ENCODE measurements around the gene ANKS1B. TPM values are rescaled to one million over a fixed set of nuclear protein-coding genes. Genes with fewer than 3 reads are reported as not detected.

Gene ANKS1B
- total RNA-seq, 1 experiment from 2014 or later, result 0.54 TPM

DNA sequence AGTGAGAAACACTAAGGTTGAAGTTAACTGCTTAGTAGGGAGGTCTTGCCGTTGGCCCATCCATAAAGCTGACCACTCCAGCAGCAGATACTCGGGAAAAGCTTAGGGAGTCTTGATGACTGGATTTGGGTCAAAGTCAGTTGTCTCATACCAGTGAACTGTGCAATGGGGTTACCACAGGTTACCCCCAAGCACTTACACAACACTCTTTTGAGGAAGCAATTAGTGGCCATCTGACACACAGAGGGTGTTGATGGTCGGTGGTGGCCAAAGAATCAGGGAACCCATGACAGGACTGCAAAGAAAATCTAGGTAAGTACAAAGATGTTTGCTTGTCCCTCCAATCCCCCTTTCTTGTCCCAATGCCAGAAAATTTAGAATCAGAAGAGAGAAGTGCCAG, 929.4 kb downstream of the ANKS1B start (continued):
- TF ChIP-seq, protein P1, sequence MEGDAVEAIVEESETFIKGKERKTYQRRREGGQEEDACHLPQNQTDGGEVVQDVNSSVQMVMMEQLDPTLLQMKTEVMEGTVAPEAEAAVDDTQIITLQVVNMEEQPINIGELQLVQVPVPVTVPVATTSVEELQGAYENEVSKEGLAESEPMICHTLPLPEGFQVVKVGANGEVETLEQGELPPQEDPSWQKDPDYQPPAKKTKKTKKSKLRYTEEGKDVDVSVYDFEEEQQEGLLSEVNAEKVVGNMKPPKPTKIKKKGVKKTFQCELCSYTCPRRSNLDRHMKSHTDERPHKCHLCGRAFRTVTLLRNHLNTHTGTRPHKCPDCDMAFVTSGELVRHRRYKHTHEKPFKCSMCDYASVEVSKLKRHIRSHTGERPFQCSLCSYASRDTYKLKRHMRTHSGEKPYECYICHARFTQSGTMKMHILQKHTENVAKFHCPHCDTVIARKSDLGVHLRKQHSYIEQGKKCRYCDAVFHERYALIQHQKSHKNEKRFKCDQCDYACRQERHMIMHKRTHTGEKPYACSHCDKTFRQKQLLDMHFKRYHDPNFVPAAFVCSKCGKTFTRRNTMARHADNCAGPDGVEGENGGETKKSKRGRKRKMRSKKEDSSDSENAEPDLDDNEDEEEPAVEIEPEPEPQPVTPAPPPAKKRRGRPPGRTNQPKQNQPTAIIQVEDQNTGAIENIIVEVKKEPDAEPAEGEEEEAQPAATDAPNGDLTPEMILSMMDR (IDR thresholded peaks at IDR 0.05 in 2 of 3, conservative IDR thresholded peaks at IDR 0.05 in 1 of 3; ENCODE audit: borderline replicate concordance in 1 of 3, insufficient read depth in 1 of 3, low read depth in 2 of 3, low read length in 2 of 3), result no peak

- no peak for DNase-seq (ENCODE audit: low read depth, low spot score)
- POLR2A ChIA-PET, result no interaction called here
- CTCF ChIA-PET, result interaction anchor here (2.2 kb wide), 1 partner anchor 11 kb away, joined by 9 read pairs; no protein-coding TSS in a partner anchor
- no peak overlapping the region for H3K4me3 ChIP-seq (replicated peaks in 1 of 2; ENCODE audit: low read depth in 1 of 2, low read length in 2 of 2)
- H3K9me2 ChIP-seq (ENCODE audit: insufficient read depth), result no peaks in the 10 kb centered on the region
- no peak overlapping the region for H2AFZ ChIP-seq (ENCODE audit: low read depth, low read length, poor library complexity, severe bottlenecking)
- H3K27me3 ChIP-seq (ENCODE audit: insufficient read depth, low read length), result peaks cover 16% of the 10 kb centered on the region
- no TSS peak for BruUV-seq (replicated peaks)
- no peaks in the 10 kb centered on the region for H3K9me3 ChIP-seq (ENCODE audit: control insufficient read depth in 1 of 2, insufficient read depth in 1 of 2, low read depth in 1 of 2, low read length in 2 of 2)
- TF ChIP-seq MAX (IDR thresholded peaks at IDR 0.05) (no peak), ELF1 (IDR thresholded peaks at IDR 0.05; ENCODE audit: borderline replicate concordance, low read depth) (no peak), ZNF274 (IDR thresholded peaks at IDR 0.05; ENCODE audit: low read depth, low read length) (no peak), YY1 (IDR thresholded peaks at IDR 0.05; ENCODE audit: extremely low read depth, insufficient replicate concordance, low read depth, low read length) (no peak)
- TF ChIP-seq, protein P2, sequence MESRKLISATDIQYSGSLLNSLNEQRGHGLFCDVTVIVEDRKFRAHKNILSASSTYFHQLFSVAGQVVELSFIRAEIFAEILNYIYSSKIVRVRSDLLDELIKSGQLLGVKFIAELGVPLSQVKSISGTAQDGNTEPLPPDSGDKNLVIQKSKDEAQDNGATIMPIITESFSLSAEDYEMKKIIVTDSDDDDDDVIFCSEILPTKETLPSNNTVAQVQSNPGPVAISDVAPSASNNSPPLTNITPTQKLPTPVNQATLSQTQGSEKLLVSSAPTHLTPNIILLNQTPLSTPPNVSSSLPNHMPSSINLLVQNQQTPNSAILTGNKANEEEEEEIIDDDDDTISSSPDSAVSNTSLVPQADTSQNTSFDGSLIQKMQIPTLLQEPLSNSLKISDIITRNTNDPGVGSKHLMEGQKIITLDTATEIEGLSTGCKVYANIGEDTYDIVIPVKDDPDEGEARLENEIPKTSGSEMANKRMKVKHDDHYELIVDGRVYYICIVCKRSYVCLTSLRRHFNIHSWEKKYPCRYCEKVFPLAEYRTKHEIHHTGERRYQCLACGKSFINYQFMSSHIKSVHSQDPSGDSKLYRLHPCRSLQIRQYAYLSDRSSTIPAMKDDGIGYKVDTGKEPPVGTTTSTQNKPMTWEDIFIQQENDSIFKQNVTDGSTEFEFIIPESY (IDR thresholded peaks at IDR 0.05; ENCODE audit: extremely low read depth, insufficient replicate concordance, low read length), result no peak
- RAD21 ChIA-PET (ENCODE audit: low non-redundant PET in 1 of 2, low total read pairs in 2 of 2, uncharacterized antibody in 2 of 2, unreplicated experiment in 2 of 2), result no interaction called here
- H3K4me1 ChIP-seq (ENCODE audit: control insufficient read depth in 1 of 2, insufficient read depth in 2 of 2, low read length in 2 of 2), result no peaks in the 10 kb centered on the region
- ATAC-seq, result no peak
- no peaks in the 10 kb centered on the region; the same call in 1 of the 2 replicates for H4K20me1 ChIP-seq (ENCODE audit: insufficient read depth)
- H3K9ac ChIP-seq (ENCODE audit: low read length), result no peak overlapping the region
- no peak overlapping the region for H3K4me2 ChIP-seq (ENCODE audit: low read length)
- no peaks in the 10 kb centered on the region for H3K36me3 ChIP-seq (ENCODE audit: control insufficient read depth in 1 of 2, insufficient read depth in 2 of 2, low read length in 2 of 2)
- no peak overlapping the region for H3K27ac ChIP-seq (ENCODE audit: low read depth, low read length)
- H3K79me2 ChIP-seq (ENCODE audit: insufficient read depth, low read length), result no peaks in the 10 kb centered on the region
- intact Hi-C loops (cut with micrococcal nuclease), result no loop called here
Observed at GRCh38 chr12:99054601-99055128, 930.1 kb downstream of the ANKS1B start.

Measured in HCT116 (cell line).